GM12875 (cell line): Measurements from ENCODE around the gene OR6F1.
"Not testable (repeated sequence)": the region's sequence is repeated elsewhere in the genome, so short reads cannot be mapped to it uniquely, and the experiment has no call there.

Experiments
- H3K4me3 ChIP-seq: one replicate; pipeline ENCODE4 v1.5.1; 2011; ENCODE audit warnings: low read depth, low read length, control low read depth
- TF ChIP-seq, protein P1 (sequence below): IDR thresholded peaks from 2 replicates; pipeline ENCODE4 v1.5.1; 2011; ENCODE audit warnings: low read depth, mild to moderate bottlenecking, control low read depth, inconsistent platforms, low read length, moderate library complexity, borderline replicate concordance; ENCODE audit not compliant: insufficient read depth

OR6F1 gene

DNA sequence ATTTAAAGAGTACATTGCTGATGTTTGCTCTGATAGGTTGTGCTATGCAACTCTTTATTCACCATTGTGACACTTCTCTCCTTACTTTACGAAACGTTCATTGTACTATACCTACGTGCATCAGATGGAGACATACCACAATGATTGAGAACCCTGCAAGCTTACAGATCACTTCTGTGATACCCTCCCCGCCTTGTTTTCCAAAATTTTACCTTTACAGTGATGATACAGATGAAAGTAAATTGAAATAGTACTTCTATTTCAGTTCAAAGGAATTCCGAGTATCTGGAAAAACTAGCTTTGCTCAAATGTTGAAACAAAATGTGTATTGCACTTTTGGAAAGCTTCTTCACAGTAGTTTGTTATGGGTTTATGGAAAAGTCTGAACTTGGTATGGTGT, 25.3 kb upstream of the OR6F1 start:
- TF ChIP-seq, protein P1, sequence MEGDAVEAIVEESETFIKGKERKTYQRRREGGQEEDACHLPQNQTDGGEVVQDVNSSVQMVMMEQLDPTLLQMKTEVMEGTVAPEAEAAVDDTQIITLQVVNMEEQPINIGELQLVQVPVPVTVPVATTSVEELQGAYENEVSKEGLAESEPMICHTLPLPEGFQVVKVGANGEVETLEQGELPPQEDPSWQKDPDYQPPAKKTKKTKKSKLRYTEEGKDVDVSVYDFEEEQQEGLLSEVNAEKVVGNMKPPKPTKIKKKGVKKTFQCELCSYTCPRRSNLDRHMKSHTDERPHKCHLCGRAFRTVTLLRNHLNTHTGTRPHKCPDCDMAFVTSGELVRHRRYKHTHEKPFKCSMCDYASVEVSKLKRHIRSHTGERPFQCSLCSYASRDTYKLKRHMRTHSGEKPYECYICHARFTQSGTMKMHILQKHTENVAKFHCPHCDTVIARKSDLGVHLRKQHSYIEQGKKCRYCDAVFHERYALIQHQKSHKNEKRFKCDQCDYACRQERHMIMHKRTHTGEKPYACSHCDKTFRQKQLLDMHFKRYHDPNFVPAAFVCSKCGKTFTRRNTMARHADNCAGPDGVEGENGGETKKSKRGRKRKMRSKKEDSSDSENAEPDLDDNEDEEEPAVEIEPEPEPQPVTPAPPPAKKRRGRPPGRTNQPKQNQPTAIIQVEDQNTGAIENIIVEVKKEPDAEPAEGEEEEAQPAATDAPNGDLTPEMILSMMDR = no peak
- H3K4me3 ChIP-seq = no peak overlapping the region

DNA sequence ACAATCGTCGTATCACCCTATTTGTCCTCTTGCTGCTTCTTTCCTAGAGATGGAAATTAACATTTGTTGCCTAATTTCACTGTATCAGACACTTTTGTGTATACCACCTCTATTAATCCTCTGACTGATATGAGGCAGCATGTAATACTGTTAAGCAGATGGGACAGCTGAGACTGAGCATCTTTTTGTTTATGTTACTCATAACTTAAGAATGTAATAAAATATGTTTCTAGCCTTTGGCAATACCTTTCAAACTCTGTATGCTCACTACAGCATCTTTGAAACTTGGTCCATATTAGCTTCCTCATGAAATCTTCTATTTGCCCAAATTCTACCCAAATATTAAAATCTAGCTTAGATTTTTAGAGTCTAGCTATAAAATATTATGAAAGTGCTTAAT, 24.3 kb upstream of the OR6F1 start:
- no peak overlapping the region for H3K4me3 ChIP-seq
- TF ChIP-seq, protein P1 = no peak

DNA sequence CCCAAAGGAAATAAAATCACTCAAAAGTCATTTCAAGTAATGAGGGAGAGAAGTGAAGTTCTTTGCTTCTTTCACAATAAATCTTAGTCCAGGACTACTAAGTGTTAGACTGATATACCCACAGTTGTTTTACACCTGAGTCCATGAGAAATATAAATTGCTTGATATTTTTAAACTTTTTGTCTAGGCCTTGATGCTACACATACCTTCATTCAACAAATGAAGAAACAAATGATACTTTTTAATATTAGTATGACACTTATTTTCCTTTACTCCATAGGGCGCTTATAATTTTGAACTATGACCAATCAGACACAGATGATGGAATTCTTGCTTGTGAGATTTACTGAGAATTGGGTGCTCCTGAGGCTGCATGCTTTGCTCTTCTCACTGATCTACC, 21.9 kb upstream of the OR6F1 start, which contains the start of gene OR14K1:
Gene OR14K1 (plus strand): TSS at position 301 of the 400 bp plus-strand sequence. CDS start 0 bp downstream, at position 301.
- TF ChIP-seq, protein P1 = no peak

DNA sequence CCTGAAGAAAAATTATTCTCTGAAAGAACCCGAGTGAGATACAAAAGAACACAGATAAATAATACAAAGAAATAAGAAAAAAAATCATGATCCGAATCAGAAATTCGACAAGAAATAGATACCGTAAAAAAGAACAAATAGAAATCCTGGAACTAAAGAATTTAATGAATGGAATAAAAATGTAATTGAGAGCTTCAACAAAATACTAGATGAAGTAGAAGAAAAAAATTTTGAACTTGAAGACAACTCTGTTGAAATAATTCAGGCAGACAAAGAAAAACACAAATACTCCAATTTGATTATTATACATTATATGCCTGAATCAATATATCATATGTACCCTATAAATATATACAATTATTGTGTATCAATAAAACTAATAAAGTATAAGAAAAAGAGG, 4.8 kb upstream of the OR6F1 start:
- TF ChIP-seq, protein P1 = no peak
- H3K4me3 ChIP-seq = no peak overlapping the region

More for the DNA sequence above, 21.9 kb upstream of the OR6F1 start, which contains the start of gene OR14K1:
- H3K4me3 ChIP-seq = no peak within 1 kb of the TSS

DNA sequence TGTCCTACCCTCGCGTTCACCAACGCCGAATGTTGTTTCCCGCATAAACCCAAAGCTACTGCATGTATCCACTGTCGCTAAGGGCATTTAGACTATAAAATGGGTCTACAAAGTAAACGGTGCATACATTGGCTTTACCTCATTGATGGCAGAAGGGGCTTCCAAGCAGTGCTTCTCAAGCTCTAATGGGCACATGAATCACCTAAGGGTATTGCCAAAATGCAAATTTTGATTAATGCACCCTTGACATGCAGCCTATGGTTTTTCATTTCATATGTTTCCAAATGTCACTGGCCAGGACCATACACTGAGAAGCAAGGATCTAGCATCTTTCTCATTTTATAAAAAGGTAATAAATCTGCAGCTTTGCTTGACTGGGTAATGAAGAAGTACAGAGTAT, 2.7 kb downstream of the OR6F1 start:
- TF ChIP-seq, protein P1 = no peak
- no peak overlapping the region for H3K4me3 ChIP-seq

DNA sequence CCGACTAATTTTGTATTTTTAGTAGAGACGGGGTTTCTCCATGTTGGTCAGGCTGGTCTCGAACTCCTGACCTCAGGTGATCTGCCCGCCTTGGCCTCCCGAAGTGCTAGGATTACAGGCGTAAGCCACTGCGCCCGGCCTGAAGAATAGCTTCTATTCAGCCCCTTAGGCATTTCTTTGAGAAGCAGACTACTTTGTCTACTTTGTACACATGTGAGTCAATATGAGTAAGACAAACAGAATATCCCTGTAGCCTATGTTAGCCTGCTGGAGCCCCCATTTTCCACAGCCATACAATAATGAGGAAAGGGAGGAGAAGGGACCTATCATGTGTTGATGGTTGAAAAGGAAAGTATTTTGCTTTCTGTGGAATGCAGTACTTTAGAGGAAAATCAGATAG, 5.8 kb downstream of the OR6F1 start:
- not testable (repeated sequence) for H3K4me3 ChIP-seq

DNA sequence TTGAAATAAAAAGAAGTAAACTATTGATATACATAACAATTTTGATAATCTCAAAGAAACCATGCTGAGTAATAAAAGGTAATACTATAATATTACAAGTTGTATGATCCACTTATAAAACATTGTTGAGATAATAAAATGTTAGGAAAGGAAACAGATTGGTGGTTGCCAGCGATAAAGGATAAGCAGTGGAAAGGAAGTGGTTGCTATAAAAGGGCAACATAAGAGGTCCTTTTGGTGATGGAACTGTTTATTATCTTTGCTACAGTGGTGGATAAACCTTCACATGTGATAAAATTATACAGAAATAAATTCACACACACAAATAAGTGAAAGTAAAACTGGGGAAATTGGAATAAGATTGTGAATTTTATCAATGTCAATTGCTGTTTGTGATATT, 15.1 kb downstream of the OR6F1 start:
- TF ChIP-seq, protein P1 = no peak
- H3K4me3 ChIP-seq = no peak overlapping the region
